ENCODE data around the gene SIL1. TPM values are rescaled to one million over a fixed set of nuclear protein-coding genes. Genes with fewer than 3 reads are reported as not detected.

SIL1 gene
- total and polyA plus RNA-seq, 9 of the 15 experiments (the other 6 are each of a cell fraction or from before 2014, with no cell fraction given) = 1.3 to 30.5 (median 18.1) TPM

DNA sequence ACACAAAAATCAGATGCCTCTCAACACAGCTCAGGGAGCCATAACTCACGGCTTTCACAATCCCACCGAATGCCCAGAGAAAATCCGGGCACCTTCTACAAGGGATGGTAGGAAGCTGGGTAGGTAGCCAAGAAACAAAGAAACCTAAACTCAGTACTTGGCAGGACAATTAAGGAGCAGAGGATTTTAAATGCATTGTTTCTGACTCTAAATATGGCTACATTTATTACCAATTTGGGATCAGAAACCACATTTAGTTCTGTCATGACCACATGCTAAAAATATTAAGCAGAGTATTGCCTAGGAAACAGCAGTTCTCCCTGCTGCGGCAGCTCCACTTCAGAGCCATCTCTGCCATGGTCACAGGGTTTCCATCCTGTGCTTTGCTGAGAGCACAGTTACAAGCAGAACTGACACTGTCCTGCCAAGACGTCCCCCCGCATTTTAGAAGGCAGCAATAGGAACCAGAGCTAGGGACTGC, 57.5 kb downstream of the SIL1 start:
- in situ Hi-C loops (cut with MboI) (no loop called here), intact Hi-C loops (cut with micrococcal nuclease) (no loop called here)
- ATAC-seq (no peak), DNase-seq (ENCODE audit: extremely low read depth in 1 of 4, low spot score in 3 of 4) (no peak), FAIRE-seq (no peak)
- WGBS (ENCODE audit: insufficient coverage, low coverage, missing lambda C conversion rate) = 80% methylated on average over 6 of the region's 6 CpGs
- Histone ChIP-seq H3K4me3 (no peak overlapping the region), H4K20me1 (replicated peaks; ENCODE audit: control insufficient read depth, insufficient read depth, low read length) (peaks cover 11% of the 10 kb centered on the region), H3K36me3 (ENCODE audit: control insufficient read depth, insufficient read depth, low read length) (no peaks in the 10 kb centered on the region), H3K9me3 (replicated peaks; ENCODE audit: control insufficient read depth, insufficient read depth, low read depth, low read length) (no peaks in the 10 kb centered on the region), H3K27ac (ENCODE audit: extremely low read depth, low read depth, low read length) (no peak overlapping the region), H2AFZ (ENCODE audit: low read depth, low read length) (no peak overlapping the region), H3K9ac (ENCODE audit: insufficient read depth in 1 of 2, low read depth in 2 of 2, low read length in 2 of 2) (peak overlapping the region in 1 of 2 experiments; percentile 24; a peak in 1 of 4 replicates), H3K27me3 (ENCODE audit: control insufficient read depth in 2 of 2, insufficient read depth in 2 of 2, low read length in 2 of 2) (no peaks in the 10 kb centered on the region), H3K9me1 (ENCODE audit: control insufficient read depth, insufficient read depth, low read length) (no peaks in the 10 kb centered on the region), H3K4me2 (ENCODE audit: insufficient read depth, low read length) (no peak overlapping the region), H3K79me2 (ENCODE audit: control insufficient read depth, insufficient read depth, low read length) (no peaks in the 10 kb centered on the region), H3K4me1 (replicated peaks in 1 of 2; ENCODE audit: control insufficient read depth in 2 of 2, insufficient read depth in 2 of 2, low read length in 2 of 2) (peaks cover 0 to 8% of the 10 kb centered on the region in 2 experiments; a peak in 1 of 5 replicates)
- no peak for TF ChIP-seq GABPB1 (CRISPR knock-in tag; IDR thresholded peaks at IDR 0.05)
- TF ChIP-seq CHD1 (IDR thresholded peaks at IDR 0.05; ENCODE audit: low read length) = no peak
- no peak for TF ChIP-seq POLR2A (conservative IDR thresholded peaks at IDR 0.05)
- TF ChIP-seq SOX6 (IDR thresholded peaks at IDR 0.05) = no peak
- no peak for TF ChIP-seq PHF21A (IDR thresholded peaks at IDR 0.05; ENCODE audit: borderline replicate concordance, low read depth)
- TF ChIP-seq RFX1 (IDR thresholded peaks at IDR 0.05) = no peak
- TF ChIP-seq MTA1 (IDR thresholded peaks at IDR 0.05; ENCODE audit: borderline replicate concordance) = no peak
- no peak for TF ChIP-seq MCM5 (IDR thresholded peaks at IDR 0.05; ENCODE audit: low read depth)
- TF ChIP-seq NR2C2 (CRISPR knock-in tag; IDR thresholded peaks at IDR 0.05) = no peak
- TF ChIP-seq NR2C2 (tag; IDR thresholded peaks at IDR 0.05) = no peak
- TF ChIP-seq, protein P1, sequence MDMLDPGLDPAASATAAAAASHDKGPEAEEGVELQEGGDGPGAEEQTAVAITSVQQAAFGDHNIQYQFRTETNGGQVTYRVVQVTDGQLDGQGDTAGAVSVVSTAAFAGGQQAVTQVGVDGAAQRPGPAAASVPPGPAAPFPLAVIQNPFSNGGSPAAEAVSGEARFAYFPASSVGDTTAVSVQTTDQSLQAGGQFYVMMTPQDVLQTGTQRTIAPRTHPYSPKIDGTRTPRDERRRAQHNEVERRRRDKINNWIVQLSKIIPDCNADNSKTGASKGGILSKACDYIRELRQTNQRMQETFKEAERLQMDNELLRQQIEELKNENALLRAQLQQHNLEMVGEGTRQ (CRISPR knock-in tag; IDR thresholded peaks at IDR 0.05) = no peak
- TF ChIP-seq MXI1 (IDR thresholded peaks at IDR 0.05; ENCODE audit: low read depth, low read length) = no peak
- no peak for TF ChIP-seq FOXP1 (CRISPR knock-in tag; IDR thresholded peaks at IDR 0.05)
- no peak for TF ChIP-seq HIVEP1 (CRISPR knock-in tag; IDR thresholded peaks at IDR 0.05)
- TF ChIP-seq KLF13 (tag; IDR thresholded peaks at IDR 0.05; ENCODE audit: borderline replicate concordance, low read depth) = no peak
- CTCF ChIA-PET (ENCODE audit: low intra/inter-chr PET ratio) = interaction anchor here (0.6 kb wide), 1 partner anchor 81 kb away, joined by 3 read pairs; no protein-coding TSS in a partner anchor
- POLR2A ChIA-PET = interaction anchor here (0.8 kb wide), 1 partner anchor 1253 kb away, joined by 4 read pairs; no protein-coding TSS in a partner anchor
- no TSS peak for BruUV-seq (replicated peaks)
